Fibroblast of skin of abdomen (primary cell): ENCODE measurements around the gene CLSTN1.
A peak's percentile ranks its signal among the peaks of the same experiment; 100 is the strongest.
"Not testable (repeated sequence)": the region's sequence is repeated elsewhere in the genome, so short reads cannot be mapped to it uniquely, and the experiment has no call there.

ENCODE experiments used
- DNase-seq: peaks from one replicate; pipeline ENCODE4 v3.0.0-alpha.2; 2013

Gene CLSTN1

DNA sequence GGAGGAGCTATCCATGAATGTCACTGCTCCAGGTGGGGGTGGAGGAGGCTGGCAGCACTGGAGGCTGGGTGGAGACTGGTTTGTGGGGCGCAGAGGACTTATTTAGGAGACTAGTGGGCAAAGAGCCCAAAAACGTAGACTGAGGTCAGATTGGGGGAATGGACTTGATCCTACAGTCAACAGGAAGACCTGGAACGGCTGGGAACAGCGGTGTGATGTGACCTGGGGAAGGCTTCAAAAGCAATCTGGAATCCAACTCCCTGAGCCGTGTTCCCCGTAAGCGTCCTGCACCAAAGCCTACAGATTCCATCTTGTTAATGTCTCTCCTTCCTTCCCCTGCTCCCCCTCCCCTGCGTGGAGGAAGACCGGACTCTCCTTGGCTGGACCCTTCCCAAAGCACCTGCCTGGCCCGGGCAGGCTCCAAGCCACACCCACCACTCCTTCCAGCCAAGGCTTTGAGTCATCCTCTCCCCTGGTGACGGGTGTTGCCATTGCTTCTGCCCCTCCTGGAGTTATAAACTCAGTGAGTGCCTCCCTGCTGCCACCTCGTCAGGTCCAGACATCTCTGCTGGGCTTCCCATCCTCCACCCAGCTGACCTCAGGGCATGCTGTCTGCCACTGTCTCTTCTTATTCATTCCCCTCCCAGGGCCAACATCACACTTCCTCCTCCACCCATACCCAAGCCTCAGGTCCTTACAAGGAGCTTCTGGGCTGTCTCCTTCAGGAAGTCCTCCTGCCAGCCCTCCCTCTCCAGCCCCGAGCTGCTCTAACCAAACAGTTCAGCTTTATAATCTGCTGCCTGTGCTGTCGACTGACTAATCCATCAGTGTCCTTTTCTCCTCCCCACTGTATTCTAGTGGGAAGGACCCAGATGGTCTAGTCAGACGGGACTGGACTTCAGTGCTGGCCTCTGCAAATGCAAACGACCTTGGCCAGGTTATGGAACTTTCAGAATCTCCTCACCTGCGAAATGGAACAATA, 1.6 kb upstream of the CLSTN1 start:
- DNase-seq = peak; percentile 39

DNA sequence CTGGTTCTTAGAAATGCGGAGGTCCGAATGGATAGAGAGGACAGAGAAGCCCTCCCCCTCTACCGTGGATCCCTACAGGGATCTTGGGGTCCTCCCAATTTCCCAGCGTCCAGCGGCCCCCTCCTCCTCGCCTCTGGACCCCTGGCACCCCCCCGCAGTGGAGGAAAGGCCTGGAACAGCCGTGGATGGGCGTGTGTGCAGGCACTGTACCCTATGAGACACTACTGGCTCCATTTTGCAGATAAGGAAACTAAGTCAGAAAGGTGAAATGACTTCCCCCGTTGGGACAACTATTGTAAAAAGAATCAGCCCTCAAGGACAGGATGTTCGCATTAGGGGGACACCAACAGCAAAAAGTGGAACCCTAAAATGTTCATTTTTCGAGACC, 931 bp upstream of the CLSTN1 start:
- DNase-seq = no peak

DNA sequence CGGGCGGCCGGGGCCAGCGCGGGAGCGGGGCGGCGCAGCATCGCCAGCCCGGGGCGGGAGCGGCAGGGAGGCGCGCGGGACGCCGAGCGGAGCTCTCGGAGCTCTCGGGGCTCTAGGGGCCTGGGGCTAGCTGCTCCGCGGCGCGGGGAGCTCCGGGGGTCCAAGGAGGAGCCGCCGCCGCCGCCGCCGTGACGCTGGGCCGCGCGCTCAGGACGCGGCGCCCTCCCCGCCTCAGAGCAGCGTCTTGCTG, 147 bp downstream of the CLSTN1 start:
- DNase-seq = no peak

DNA sequence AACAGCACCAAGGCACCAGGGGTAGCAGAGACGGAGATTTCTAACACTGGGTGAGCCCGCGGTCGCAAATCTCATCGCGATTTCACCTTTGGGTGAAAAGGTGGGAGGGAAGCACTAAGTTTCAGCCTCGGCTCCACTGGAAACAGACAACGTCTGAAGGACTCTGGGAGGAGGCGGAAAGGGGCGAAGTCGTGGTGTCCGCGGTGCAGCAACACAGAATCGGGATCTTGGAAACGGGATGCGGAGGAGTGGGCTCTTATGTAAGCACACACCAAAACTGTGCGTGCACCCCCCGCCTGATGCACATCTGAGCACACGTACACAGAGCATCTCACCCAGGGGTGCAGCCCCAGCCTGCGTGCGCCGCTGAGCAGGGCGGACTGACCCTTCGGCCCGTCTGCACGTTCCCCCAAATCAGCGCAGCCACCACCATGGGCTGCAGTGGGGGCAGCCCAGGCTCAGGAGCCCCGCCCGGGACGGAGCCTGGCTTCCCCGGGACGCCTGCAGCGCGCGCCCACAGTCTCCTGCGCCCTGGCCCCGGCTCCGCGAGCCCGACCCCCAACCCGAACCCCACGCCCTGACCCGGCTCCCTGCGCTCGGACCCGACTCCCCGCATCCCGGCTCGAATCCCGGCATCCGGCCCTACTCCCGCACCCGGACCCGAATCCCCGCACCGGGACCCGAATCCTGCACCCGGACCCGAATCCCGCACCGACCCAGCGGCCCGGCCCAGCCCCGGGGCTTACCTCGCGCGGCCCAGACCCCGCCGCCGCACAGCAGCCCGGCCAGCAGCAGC, 670 bp downstream of the CLSTN1 start:
- DNase-seq = no peak

DNA sequence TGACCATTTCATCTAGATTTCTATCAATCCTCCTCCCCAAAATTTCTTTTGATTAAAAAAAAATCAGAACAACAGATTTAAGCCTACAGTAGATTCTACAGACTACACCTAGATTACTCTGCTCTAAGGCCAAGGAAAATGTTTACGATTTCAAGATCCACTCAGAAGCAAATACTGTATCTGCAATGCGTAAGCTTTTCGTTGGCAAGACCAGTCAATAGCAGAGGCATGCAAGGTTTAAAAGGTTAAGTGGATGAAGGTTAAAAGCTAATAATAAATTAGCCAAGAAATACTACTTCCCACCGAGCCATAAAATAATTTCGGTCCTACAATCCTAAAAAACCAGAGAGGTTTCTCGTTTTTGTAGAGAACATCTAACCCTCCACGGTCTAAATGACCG, 1.3 kb downstream of the CLSTN1 start:
- DNase-seq = no peak

DNA sequence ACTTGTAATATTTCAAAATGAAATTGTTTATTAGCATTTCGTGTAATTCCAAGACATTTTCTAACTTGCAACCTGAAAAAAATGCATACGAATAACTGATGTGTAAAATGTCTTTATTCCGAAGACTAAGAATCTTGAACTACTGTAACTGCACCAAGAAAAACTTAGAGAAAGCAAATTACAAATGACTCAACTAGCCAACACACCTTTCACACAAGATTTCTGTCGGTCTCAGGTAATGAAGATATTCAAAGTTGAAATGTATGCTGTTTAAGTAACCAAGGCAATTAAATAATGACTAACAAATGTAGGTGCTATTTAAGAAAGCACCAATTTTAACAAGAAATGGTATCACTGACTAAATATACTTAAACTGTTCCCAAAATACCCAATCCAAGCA, 2.1 kb downstream of the CLSTN1 start:
- DNase-seq = no peak

DNA sequence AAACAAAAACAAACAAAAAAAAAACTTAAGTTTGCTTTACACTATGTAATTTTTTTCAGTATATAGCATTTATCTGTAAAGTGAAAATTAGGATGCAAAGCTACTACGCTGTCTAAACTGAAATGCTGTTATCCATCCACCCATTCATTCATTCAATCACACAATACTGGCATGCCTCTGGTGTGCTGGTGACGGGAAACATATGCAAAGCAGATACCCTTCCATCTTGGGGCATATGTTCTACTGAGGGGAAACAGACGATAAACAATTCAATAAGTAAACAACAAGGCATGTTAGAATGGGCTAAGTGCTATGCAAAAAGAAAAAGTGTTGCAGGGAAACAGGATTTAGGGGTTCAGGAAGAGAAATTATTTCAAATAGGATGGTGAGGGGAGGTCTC, 3.2 kb downstream of the CLSTN1 start:
- DNase-seq = no peak

DNA sequence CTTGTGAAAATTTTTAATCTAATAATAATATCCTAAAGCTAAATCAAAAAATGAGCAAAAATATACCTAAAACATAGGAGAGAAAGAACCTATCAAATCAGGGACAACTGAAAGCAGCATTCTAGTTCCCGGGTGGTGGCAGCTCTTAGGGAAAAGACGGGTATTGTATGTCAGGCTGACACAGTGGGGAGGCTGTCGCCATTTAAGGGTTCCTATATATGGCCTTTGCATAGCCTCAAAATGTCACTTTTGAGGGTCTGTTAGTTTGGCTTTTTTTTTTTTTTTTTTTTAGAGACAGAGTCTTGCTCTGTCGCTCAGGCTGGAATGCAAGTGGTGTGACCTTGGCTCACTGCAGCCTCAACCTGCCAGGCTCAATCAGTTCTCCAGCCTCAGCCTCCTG, 6.0 kb downstream of the CLSTN1 start:
- no peak for DNase-seq

DNA sequence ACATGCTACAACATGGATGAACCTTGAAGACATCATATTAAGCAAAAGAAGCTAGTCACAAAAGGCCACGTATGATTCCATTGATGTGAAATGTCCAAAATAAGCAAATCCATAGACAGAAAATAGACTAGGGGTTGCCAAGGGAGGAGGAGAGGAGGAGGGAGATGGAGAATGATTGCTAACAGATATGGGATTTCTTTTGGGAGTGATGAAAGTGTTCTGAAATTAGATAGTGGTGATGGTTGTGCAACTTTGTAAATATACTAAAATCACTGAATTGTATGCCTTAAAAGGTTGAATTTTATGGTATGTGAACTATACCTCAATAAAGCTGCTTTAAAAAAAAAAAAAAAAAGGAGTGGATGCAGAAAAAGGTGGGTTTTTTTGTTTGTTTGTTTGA, 7.6 kb downstream of the CLSTN1 start:
- peak; percentile 33 for DNase-seq

DNA sequence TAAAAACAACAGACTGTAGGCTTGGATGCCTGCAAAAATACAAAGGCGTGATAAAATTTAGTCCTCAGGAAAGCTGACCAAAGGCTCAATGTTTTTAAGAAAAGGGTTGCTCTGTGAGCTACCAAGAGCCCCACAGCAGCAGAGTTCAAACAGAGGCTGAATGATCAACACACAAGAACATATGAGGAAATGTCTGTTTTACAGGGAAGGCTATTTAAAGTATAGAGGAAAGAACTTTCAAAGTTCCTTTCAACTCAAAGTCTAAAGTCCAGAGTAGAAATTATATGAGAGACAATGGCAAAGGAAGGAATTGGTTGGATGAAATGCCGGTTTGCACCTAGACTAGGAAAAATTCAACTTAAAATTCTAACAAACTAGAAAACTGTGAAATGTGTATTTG, 8.6 kb downstream of the CLSTN1 start:
- DNase-seq = no peak

DNA sequence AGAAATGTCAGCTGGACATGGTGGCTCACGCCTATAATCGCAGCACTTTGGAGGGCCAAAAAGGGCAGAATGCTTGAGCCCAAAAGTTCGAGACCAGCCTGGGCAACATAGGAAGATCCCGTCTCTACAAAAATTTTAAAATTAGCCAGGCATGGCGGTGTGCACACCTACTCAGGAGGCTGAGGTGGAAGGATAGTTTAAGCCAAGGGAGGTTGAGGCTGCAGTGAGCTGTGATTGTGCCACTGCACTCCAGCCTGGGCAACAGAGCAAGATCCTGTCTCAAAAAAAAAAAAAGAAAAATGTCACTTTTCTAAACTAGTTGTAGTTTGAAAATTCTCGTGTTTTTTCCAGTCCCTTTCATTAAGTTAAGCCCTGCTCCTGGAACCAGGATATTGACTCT, 9.1 kb downstream of the CLSTN1 start:
- no peak for DNase-seq

DNA sequence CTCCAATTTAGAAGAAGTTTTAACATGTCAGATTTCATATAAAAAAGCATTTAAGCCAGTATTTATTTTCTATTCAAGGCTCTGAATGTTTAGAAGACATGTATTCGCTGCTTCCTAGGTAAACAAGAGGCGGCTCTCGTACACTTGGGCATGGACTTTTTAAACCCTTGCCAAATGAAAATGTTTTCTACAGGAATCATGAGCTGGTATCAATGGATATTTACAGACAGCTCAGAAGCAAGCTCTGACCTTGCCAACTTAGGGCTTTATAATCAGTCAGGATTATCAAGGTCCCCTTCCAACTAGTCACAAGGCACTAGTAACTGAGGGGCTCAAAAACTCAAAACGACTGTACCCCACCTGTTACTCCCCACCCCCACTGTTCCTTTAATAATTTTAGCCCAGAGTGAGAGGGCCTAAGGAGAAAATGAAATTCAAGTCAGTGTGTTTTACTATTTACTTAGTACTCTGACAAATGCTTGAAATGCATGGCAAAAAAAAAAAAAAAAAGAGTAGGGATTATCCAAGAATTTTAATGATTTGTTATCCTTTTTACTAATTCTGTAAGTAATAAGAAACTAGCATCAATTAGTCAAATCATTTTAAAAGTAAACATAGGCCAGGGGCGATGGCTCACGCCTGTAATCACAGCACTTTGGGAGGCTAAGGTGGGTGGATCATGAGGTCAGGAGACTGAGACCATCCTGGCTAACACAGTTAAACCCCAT, 12.4 kb downstream of the CLSTN1 start:
- DNase-seq = no peak

DNA sequence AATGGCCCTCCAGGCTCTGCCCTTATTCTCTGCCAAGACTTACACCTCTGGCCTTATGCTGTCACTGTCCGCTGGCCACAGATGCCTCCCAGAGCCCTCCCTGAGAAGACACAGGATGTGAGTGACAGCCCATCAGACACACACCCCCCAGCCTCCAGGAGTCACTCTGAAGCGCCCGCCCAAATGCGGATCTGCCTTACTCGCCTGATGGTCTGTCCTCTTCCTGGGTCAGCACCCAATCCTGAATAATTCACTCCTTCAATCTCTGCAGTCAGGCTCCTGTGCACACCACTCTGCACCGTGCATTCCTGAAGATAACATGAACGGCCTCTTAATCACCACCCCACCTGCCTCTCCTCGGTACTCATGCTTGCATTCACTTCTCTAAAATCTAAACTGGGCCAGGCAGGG, 14.7 kb downstream of the CLSTN1 start:
- no peak for DNase-seq

DNA sequence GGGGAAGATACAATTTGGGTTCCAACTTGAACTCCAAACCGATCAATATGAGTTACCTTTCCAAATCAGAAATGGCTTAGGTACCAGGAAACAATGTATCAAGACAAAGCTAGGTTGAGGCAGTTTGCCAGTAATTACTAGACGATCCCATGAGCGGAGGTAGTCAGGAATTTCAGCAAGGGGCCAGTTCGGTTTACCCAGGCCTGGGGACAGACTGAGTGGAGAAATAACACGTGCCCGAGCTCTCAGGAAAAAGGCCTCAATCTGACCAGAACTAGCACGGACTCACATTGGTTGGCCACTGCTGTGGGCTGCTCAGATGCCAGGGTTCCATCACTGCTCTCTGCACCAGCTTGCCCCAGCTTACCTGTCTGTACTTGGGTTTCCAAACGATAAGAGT, 15.3 kb downstream of the CLSTN1 start:
- DNase-seq = no peak

DNA sequence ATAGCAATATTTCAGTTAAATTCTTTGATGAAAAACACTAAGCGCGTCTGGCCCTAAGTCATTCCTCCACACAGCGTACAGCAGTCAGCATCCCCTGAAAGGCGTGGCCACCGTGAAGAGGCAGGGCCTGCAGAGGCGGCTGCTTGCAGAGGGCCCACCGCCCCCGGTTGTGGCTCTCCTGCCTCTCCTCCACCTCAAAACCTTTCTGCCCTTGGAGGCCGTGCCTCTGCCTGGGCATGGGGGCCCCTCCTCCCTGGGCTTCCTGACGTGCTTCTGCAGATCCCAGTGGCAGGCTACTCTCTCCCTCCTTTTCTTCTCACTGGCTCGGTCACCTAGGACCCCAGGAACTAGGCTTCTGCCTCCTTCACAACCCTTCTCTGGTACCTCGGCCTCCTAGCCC, 16.2 kb downstream of the CLSTN1 start:
- no peak for DNase-seq

DNA sequence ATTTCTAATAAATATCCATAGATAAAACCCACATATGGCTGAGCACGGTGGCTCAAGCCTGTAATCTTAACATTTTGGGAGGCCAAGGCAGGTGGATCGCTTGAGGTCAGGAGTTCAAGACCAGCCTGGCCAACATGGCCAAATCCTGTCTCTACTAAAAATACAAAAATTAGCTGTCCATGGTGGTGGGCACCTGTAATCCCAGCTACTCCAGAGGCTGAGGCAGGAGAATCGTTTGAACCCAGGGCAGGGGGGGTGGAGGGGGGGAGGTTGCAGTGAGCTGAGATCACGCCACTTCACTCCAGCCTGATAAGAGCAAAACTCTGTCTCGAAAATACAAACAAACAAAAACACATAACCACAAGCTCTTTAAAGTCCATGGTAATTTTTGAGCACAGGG, 17.8 kb downstream of the CLSTN1 start:
- DNase-seq = not testable (repeated sequence)

DNA sequence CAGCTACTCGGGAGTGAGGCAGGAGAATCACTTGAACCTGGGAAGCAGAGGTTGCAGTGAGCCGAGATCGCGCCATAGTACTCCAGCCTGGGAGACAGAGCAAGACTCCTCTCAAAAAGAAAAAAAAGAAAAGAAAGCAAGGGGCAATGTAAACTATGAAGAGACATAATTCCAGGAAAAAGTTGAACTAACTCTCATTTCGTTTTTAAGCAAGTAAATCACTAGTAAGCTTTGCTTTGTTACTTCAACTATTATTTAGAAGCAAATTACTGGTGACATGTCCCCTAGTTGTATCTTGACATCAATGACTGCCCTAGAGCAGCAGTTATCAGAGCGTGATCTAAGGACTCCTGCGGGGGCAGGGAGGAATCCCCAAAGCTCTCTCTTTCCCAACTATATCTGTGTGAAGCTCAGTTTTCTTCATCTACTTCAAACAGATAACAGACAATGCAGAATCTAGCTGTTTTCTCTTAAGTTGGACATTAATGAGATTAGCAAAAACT, 18.7 kb downstream of the CLSTN1 start:
- DNase-seq = no peak

DNA sequence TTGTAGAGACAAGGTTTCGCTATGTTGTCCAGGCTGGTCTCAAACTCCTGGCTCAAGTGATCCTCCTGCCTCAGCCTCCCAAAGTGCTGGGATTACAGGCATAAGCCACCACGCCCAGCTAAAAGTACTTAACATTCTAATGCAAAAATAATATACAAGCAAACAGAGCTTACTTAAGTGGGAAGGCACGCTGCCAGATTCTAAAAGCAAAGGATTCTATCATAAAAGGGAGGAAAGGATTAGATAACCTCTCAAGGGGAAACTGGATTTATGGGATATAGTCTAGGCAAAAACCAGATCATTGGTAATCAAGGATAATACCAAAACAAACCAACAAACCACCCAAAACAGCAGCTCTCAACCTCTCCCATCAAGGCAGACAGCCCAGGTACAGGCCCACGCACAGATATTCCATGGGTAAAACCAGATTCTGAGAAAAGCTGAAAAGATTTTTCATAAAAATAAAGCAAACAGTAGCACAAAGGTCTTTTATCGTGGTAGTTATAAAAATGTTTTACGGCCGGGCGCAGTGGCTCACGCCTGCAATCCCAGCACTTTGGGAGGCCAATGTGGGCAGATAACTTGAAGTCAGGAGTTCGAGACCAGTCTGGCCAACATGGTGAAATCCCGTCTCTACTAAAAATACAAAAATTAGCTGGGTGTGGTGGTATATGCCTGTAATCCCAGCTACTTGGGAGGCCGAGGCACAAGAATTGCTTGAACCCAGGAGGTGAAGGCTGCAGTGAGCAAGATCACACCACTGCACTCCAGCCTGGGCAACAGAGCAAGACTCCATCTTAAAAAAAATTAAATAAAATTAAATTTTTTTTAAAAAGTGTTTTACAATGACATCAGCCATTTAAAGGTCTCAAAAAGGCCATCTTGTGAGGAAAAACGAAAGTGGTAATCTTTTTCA, 20.5 kb downstream of the CLSTN1 start:
- not testable (repeated sequence) for DNase-seq

DNA sequence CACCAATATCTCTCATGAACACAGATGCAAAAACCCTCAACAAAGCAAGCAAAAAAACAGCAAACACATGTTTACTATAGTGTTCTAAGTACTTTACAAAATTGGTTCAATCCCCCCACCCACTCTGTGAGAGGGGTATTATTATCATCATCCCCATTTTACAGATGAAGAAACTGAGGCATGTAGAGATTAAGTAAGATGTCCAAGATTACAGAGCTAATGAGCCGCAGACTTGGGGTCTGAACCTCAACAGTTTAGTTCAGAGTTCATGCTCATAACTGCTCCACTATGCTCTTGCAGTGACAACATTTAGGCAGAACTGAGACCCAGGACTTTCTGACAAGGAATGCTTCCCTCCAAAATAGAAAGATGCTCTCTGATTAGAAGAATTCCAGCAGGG, 21.9 kb downstream of the CLSTN1 start:
- no peak for DNase-seq

DNA sequence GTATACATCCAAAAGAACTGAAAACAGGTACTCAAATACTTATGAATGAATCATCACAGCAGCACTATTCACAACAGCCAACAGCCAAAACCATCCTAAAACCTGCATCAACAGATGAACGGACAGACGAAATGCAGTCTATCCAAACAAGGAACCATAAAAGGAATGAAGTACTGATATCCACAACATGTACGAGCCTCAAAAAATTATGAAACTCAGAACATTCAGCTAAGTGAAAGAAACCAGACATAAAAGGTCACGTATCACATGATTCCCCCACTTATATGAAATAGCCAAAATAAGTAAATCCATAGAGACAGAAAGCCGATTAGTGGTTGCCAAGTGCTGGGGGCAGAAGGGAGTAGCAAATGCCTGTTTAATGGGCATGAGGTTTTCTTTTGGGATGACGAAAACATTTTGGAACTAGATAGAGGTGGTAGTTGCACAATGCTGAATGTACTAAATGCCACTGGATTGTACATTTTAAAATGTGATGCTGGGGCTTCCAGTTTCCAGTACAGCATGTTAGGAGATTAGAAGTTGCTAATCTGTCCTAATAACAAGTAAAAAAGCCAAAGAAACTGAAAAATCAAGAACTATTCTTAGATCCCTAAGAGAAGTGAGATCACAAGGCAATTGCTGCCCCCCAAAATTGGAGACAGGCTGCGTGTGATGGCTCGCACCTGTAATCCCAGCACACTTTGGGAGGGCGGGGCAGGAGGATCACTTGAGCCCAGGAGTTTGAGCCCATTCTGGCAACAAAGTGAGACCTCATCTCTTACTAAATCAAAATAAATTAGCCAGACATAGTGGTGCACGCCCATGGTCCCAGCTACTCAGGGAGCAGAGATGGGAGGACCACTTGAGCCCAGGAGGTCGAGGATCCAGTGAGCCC, 25.3 kb downstream of the CLSTN1 start:
- no peak for DNase-seq

DNA sequence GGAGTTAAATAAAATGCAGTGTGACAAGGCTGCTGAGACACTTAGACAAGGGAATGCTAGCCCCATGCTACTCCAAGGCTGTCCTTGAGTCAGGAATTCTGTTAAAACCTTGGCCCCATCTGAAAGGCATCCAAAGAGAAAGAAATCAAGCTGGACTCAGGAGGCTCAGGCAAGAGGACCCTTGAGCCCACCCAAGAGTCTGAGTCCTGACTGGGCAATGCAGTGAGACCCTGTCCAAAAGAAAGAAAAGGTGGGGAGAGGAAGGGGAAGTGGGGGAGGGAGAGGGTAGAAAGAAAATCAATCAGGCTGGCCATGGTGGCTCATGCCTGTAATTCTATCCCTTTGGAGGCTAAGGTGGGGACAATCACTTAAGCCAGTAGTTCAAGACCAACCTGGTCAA, 26.7 kb downstream of the CLSTN1 start:
- DNase-seq = no peak
